ENCODE results near the gene NOTCH1. TPM values are rescaled to one million over a fixed set of nuclear protein-coding genes. Genes with fewer than 3 reads are reported as not detected.

NOTCH1 gene
- total and polyA plus RNA-seq, 2 of the 13 experiments (the other 11 are each of a cell fraction or from before 2014, with no cell fraction given) = 0.09 to 0.35 TPM

DNA sequence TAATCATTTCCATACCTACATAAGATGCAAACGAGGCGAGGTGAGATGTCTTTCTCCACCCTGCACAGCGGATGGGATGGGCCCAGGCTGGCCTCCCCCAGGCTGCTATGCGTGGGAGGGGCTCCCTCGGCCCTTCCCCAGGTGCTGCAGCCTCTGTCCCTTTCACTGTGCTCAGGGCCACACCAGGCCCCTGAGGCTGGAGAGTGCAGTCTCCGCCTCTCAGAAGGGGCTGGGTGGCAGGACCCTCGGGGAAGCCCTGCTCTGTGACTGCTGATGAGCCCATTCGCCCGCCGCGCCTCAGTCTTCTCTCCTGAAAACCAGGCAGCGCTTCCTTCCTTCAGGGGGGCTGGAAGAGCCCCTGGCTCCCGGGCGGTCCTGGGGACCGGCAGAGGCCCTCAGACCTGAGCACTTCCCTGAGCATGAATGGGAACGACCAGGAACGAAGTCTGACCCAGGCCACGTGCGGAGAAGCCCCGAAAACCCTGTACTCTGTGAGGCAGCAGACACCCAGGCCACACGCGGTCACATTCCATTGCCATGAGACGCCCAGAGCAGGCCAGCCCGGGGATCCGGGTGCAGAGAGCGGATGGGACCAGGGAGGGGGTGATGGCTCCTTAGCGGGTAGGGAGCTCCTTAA is 21.9 kb upstream of the NOTCH1 start (continued):
- TF ChIP-seq, protein P1, sequence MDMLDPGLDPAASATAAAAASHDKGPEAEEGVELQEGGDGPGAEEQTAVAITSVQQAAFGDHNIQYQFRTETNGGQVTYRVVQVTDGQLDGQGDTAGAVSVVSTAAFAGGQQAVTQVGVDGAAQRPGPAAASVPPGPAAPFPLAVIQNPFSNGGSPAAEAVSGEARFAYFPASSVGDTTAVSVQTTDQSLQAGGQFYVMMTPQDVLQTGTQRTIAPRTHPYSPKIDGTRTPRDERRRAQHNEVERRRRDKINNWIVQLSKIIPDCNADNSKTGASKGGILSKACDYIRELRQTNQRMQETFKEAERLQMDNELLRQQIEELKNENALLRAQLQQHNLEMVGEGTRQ (IDR thresholded peaks at IDR 0.05; ENCODE audit: low read depth, low read length) = peak; percentile 71
- TF ChIP-seq, protein P1 (CRISPR knock-in tag; IDR thresholded peaks at IDR 0.05; ENCODE audit: borderline replicate concordance) = peak; percentile 76; the same call in 1 of the 2 replicates
- TF ChIP-seq HDAC1 (CRISPR knock-in tag; IDR thresholded peaks at IDR 0.05) (no peak), CHCHD3 (CRISPR knock-in tag; IDR thresholded peaks at IDR 0.05) (no peak), ERF (CRISPR knock-in tag; IDR thresholded peaks at IDR 0.05) (peak; percentile 90), ZNF33A (CRISPR knock-in tag; IDR thresholded peaks at IDR 0.05; ENCODE audit: borderline replicate concordance) (no peak), ESRRA (CRISPR knock-in tag; IDR thresholded peaks at IDR 0.05; ENCODE audit: low read depth) (no peak), RCOR2 (CRISPR knock-in tag; IDR thresholded peaks at IDR 0.05) (no peak), TBP (CRISPR knock-in tag; IDR thresholded peaks at IDR 0.05) (no peak), DNMT1 (CRISPR knock-in tag; IDR thresholded peaks at IDR 0.05) (no peak), CHD4 (IDR thresholded peaks at IDR 0.05; ENCODE audit: borderline replicate concordance, low read length) (no peak)
- TF ChIP-seq, protein P2, sequence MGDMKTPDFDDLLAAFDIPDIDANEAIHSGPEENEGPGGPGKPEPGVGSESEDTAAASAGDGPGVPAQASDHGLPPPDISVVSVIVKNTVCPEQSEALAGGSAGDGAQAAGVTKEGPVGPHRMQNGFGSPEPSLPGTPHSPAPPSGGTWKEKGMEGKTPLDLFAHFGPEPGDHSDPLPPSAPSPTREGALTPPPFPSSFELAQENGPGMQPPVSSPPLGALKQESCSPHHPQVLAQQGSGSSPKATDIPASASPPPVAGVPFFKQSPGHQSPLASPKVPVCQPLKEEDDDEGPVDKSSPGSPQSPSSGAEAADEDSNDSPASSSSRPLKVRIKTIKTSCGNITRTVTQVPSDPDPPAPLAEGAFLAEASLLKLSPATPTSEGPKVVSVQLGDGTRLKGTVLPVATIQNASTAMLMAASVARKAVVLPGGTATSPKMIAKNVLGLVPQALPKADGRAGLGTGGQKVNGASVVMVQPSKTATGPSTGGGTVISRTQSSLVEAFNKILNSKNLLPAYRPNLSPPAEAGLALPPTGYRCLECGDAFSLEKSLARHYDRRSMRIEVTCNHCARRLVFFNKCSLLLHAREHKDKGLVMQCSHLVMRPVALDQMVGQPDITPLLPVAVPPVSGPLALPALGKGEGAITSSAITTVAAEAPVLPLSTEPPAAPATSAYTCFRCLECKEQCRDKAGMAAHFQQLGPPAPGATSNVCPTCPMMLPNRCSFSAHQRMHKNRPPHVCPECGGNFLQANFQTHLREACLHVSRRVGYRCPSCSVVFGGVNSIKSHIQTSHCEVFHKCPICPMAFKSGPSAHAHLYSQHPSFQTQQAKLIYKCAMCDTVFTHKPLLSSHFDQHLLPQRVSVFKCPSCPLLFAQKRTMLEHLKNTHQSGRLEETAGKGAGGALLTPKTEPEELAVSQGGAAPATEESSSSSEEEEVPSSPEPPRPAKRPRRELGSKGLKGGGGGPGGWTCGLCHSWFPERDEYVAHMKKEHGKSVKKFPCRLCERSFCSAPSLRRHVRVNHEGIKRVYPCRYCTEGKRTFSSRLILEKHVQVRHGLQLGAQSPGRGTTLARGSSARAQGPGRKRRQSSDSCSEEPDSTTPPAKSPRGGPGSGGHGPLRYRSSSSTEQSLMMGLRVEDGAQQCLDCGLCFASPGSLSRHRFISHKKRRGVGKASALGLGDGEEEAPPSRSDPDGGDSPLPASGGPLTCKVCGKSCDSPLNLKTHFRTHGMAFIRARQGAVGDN (CRISPR knock-in tag; IDR thresholded peaks at IDR 0.05) = peak; percentile 96
- TF ChIP-seq, protein P3, sequence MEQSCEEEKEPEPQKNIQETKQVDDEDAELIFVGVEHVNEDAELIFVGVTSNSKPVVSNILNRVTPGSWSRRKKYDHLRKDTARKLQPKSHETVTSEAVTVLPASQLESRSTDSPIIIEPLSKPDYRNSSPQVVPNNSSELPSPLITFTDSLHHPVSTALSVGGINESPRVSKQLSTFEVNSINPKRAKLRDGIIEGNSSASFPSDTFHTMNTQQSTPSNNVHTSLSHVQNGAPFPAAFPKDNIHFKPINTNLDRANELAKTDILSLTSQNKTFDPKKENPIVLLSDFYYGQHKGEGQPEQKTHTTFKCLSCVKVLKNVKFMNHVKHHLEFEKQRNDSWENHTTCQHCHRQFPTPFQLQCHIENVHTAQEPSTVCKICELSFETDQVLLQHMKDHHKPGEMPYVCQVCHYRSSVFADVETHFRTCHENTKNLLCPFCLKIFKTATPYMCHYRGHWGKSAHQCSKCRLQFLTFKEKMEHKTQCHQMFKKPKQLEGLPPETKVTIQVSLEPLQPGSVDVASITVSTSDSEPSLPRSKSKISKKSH (CRISPR knock-in tag; IDR thresholded peaks at IDR 0.05; ENCODE audit: borderline replicate concordance) = peak; percentile 48; the same call in 1 of the 2 replicates
- TF ChIP-seq, protein P4, sequence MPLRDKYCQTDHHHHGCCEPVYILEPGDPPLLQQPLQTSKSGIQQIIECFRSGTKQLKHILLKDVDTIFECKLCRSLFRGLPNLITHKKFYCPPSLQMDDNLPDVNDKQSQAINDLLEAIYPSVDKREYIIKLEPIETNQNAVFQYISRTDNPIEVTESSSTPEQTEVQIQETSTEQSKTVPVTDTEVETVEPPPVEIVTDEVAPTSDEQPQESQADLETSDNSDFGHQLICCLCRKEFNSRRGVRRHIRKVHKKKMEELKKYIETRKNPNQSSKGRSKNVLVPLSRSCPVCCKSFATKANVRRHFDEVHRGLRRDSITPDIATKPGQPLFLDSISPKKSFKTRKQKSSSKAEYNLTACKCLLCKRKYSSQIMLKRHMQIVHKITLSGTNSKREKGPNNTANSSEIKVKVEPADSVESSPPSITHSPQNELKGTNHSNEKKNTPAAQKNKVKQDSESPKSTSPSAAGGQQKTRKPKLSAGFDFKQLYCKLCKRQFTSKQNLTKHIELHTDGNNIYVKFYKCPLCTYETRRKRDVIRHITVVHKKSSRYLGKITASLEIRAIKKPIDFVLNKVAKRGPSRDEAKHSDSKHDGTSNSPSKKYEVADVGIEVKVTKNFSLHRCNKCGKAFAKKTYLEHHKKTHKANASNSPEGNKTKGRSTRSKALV (CRISPR knock-in tag; IDR thresholded peaks at IDR 0.05) = 0 out of 2 replicates have a peak, but pooled peaks have one; percentile 63
- TF ChIP-seq, protein P5, sequence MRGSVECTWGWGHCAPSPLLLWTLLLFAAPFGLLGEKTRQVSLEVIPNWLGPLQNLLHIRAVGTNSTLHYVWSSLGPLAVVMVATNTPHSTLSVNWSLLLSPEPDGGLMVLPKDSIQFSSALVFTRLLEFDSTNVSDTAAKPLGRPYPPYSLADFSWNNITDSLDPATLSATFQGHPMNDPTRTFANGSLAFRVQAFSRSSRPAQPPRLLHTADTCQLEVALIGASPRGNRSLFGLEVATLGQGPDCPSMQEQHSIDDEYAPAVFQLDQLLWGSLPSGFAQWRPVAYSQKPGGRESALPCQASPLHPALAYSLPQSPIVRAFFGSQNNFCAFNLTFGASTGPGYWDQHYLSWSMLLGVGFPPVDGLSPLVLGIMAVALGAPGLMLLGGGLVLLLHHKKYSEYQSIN (CRISPR knock-in tag; IDR thresholded peaks at IDR 0.05; ENCODE audit: borderline replicate concordance) = no peak
